Stimulated activated CD8-positive, alpha-beta memory T cell treated with anti-CD3 and anti-CD28 coated beads, Interleukin-7, amount 100 ng/mL, for 48 hours (primary cell): ENCODE results near the gene ESRP2.

Experiments
- DNase-seq, 2 donors: peaks; one replicate each; pipeline ENCODE4 v3.0.0-alpha.2; 2020; ENCODE audit warnings: low read depth in 1 of 2; ENCODE audit errors: extremely low read depth in 1 of 2

Gene ESRP2

DNA sequence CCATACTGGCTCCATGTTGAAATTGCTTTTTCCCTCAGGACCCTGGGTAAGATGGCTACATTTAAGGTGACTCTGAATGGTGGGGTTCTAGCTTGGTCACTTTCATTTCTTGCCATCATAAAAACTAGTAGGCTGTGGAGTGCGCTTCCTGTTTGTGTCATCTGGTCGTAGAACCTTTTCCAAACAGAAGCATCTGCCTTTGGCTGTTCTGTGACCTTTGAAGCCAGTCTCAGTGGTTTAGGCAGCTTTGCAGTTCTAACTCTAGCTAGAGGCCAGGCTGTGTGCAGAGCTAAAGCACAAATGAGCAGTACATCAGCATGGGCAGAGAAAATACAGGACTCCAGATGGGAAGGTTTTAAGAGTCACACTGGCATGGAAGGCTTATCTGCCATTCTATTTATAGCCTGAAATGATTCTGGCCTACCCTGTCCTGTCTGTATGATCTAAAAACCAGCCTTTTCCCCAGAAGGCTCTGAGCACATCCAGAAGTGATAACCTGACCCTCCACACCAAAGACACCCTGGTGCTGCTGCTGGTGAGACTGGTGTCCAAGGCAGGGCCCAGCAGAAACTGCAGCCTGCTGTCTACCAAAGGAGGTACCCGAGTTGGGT is 8.6 kb downstream of the ESRP2 start:
- peak in 1 of 2 donors; percentile 22 for DNase-seq

DNA sequence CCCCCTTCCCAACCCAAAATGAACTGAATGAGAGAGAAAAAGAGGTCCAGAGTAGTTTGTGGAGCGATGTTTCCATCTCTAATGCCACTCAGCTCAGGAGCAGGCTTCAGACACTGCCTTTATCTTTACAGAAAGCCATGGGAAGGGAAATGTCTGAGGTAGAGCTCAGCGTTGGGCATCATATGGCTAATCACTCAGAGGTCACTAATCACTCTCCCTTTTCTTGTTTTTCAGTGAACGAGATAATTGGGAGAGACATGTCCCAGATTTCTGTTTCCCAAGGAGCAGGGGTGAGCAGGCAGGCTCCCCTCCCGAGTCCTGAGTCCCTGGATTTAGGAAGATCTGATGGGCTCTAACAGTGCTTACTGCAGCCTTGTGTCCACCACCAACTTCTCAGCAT is 9.8 kb downstream of the ESRP2 start:
- no peak for DNase-seq

DNA sequence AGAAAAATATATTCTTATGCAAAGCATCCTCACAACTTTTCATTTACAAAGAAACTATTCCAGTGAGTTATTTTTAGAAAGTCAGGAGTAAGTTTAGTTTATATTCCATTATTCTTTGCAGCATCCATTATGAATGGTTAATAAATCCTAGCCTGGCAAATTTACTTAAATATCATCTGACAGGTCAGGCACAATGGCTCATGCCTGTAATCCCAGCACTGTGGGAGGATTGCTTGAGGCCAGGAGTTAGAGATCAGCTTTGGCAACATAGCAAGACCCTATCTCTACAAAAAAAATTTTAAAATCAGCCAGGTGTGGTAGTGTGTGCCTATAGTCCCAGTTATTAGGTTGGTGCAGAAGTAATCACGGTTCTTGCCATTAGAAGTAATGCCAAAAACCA is 12.9 kb downstream of the ESRP2 start:
- no peak for DNase-seq

DNA sequence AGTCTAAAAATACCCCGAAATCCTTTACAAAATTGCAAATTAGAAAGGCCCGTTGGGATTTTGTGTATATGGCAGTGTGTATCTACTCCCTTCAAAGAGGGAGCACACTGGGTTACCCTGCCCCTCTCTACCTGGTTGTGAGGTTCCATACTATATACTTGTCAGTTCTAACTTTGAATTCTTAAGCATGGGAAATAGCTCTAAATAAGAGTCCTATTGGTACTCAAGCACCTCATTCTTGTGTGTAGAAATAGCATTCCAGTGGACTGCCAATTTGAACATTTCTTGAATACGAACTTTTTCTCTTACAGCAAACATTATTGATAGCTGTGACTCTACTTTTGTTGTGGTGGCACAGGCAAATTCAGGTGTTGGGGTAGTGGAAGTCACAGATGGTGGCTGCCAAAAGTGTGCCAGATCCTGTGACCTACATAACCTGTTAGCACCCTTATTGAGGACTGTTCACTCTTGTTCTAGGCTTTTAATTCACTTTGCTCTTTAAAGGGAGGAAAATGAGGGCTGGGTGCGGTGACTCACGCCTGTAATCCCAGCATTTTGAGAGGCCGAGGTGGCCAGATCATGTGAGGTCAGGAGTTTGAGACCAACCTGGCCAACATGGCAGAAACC is 16.1 kb downstream of the ESRP2 start:
- no peak for DNase-seq

DNA sequence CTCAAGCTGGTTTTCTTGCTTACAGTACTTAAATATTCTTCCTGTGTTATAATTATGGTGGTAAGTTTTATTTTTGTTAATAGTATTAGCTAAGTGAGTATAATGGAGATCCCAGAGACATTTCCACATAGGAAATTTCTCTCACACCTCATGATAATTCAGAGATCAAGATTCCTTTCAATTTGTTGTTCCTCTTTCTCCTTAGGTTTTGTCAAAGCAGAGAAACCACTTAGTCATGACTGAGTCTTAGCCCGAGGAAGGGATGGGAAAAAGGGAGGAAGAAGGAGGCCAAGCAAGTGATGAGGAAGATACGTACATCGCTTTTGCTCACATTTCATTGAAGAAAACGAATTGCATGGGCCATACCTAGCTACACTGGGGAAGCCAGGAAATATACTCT is 18.4 kb downstream of the ESRP2 start:
- no peak for DNase-seq

DNA sequence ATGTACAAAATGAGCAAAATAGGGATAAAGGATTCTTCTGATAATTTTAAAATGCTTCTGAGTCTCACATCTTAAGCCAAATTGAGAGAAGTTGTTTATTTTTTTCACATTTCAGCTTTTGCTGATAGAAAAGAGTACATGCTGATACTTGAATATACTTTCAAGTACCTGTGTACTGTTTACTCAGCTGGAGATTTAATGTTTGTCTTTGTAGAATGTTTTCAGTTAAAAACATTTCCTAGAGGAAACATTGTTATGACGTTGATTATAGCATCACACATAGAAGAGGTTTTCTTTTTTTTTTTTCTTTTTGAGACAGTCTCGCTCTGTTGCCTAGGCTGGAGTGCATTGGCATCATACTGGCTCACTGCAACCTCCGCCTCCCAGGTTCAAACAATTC is 19.7 kb downstream of the ESRP2 start:
- no peak for DNase-seq

DNA sequence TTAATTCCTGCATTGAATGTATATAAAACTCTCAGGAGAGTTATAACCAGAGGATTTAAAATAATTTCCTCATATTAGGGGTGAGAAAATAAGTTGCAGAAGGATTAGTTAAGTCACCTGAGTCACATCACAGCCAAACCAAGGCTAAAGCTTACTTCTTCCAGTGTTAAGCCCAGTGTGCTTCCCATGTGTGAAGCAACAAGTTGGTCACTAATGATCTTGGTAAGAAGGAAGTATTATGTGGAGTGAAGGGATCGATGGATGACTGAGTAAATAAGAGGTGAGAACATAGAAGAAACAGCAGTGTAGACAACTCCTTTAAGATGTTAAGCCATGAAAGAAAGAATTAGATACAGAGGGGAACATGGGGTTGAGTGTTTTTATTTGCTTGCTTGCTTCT is 20.6 kb downstream of the ESRP2 start:
- no peak for DNase-seq

DNA sequence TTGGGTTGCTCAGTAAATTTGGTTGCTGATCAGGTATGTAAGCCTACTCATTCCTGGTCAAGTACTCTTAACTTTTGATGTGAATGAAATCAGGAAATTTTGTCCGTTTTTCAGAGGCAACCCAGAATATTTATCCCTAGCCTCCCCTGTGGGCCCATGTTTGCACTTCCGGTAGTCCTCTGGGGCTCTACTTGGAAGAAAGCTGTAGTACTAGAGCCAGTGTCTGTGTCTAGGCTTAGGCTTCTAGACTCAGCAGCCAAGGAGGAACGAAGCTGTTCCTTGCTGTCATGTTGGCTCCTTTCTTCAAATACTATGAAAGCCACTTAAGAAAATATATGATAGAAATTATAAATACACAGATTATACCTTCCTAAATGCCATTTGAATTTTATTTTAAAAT is 21.2 kb downstream of the ESRP2 start:
- no peak for DNase-seq

DNA sequence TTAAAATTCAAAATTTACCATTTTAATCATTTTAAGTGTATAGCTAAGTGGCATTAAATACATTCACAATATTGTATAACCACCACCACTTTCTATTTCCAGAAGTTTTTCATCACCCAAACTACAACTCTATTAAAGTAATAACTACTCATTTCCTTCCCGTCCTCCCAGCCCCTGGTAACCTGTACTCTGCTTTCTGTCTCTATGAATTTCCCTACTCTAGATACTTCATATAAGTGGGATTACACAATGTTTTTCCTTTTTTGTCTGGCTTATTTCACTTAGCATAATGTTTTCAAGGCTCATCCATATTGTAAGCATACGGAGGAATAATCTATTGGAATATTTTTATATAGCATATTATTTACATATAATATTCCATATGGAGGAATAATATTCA is 29.7 kb downstream of the ESRP2 start:
- DNase-seq, result no peak

DNA sequence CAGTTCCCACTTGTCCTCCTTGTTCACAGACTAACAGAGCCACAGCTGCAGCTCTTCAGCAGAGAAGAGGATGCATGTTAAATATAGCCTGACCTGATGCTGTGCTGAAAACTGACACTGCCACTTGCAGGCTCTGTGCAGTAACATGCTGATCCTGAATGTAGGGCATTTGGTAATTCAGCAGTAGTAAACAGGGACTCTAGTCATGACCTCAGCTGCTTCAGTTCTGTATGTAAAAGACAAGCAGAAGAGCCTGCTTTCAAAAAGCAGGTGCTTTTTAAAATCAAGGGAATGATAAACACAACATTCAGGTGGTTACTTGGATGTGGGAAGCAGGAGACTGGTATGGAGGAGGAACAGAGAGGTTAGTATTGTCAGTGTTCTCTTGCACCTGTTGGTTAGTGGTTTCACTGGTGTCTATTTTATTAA is 33.8 kb downstream of the ESRP2 start:
- DNase-seq, result no peak

DNA sequence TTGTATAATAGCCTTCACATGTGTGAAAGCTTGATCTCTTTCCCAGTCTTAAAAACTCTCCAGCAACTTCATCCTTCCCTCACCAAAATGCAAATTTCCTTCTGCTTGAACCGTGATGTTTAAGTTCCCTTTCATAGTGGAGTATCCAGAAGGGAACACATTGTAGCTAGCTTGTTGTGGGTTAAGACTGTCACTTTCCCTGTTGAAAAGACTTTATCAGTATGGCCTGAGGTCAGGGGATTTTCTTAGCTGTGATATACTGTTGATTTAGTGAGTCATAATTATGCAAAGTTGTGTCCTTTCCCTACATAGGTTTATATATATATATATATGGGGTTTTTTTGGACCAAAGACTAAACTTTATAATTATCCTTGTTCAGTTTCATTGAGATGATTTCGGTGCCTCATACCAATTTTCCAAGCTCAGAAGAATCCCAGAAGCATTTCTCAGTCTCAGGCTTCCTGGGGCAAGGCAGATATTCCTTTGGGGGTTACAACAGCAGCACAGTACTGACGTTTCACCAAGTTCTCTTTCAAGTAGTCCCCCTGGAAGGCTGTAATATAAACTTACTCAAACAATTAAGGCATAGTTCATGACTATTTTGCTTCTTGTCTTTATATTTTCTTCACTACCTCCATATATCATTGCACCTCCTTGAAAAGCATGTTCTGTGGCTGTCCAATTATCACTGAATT is 35.7 kb downstream of the ESRP2 start:
- DNase-seq, result no peak

DNA sequence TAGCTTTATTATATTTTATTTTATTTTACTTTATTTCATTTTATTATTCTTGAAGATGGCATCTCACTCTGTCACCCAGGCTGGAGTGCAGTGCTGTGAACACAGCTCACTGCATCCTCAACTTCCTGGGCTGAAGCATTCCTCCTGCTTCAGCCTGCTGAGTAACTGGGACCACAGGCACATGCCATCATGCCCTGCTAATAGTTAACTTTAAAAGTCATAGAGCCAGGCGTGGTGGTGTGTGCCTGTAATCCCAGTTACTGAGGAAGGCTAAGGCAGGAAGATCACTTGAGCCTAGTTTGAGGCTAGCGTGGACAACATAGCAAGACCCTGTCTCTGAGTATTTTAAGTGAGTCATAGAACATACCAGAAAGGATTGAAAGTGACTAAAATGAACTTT is 38.7 kb downstream of the ESRP2 start:
- DNase-seq, result no peak

DNA sequence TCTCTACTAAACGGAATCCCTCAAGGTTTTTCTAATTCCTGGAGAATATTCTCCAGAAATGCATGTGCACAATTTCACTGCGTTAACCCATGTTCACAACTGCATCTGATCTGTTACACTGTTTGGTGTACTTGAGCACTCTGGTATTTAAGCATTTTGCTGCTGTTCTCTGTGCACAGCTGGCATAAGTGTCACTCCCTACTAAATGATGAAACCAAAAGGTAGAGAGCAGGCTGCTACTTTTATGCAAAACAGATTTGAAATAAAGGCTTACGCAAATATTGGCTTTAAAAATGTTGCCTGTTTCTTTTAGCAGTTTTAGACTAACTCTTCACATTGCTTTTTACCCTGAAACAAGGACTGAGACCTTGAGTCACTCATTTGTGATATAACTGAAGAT is 41.7 kb downstream of the ESRP2 start:
- DNase-seq, result no peak

DNA sequence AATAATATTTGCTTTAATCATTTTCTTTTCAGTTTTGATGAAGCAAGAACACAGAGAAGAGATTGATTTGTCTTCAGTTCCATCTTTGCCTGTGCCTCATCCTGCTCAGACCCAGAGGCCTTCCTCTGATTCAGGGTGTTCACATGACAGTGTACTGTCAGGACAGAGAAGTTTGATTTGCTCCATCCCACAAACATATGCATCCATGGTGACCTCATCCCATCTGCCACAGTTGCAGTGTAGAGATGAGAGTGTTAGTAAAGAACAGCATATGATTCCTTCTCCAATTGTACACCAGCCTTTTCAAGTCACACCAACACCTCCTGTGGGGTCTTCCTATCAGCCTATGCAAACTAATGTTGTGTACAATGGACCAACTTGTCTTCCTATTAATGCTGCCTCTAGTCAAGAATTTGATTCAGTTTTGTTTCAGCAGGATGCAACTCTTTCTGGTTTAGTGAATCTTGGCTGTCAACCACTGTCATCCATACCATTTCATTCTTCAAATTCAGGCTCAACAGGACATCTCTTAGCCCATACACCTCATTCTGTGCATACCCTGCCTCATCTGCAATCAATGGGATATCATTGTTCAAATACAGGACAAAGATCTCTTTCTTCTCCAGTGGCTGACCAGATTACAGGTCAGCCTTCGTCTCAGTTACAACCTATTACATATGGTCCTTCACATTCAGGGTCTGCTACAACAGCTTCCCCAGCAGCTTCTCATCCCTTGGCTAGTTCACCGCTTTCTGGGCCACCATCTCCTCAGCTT is 45.0 kb downstream of the ESRP2 start:
- no peak for DNase-seq

DNA sequence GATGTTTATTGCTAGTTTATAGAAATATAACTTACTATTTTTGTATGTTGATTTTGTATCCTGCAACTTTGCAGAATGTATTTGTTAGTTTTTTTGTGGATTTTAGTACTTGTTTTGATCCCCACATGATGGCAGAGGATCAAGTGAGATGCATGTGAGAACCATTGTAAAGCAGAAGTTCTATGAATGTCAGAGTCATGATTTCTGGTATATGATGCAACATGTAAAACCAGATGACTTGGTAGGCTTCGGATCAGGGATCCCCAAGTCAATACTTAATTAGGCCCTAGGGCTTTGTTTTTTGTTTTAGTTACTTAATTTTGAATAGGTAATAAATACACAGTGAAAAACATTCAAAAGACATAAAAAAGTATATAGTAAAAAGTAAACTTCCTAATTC is 45.8 kb downstream of the ESRP2 start:
- DNase-seq, result no peak

DNA sequence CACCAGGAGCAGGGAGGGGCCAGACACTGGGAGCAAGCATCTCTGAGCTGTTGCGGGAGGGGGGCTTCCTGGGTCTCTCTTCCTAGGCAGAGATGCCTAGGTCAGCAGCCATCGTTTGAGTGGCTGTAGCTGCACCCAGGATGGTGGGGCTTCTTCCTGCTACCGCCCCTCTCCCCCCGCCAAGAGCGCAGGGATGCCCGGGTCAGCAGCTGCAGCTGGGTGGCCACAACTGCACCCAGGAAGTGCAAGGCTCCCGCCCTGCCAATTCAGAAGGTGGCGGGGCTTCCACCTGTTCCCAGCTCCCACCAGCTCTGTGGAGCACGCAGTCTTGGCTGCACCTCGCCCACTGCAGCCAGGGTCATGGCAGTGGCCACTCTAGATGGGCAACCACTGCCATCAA is 47.8 kb downstream of the ESRP2 start:
- no peak for DNase-seq

DNA sequence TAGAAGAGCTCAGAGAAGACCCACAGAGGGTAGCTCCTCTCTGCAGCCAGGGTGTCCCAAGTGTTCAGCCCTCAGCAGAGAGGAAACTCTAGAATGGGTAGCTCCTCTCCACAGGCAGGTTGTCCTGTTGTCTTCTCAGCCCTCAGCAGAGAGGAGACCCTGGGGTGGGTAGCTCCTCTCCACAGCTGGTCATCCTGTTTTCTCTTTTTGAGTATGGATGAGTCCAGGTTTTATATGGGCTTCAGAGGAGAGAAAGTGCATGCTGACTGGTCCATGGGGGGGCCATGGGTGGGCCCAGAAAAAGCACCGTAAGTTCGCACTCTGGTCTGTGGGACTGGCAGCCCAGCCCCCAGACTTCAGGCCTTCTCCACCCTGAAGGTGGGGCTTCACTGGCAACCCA is 48.4 kb downstream of the ESRP2 start:
- no peak for DNase-seq

DNA sequence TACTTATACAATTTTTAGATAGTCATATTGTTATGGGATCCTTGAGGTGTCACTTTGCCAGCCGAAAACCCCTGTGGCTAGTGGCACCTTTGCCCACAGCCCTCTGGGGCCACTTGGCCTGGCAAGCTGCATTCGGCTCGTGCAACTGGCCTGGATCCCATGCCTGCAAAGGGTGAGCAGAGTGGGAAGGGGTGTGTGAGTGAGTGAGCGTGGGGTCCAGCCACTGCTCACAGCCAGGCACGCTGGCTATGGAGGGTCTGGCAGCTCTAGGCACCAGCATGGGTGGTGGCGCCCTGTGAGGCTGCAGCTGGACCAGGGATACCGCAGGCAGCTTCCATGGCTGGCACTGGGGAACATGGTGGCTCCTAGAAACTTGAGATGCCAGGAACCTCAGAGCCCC is 49.0 kb downstream of the ESRP2 start:
- no peak for DNase-seq

DNA sequence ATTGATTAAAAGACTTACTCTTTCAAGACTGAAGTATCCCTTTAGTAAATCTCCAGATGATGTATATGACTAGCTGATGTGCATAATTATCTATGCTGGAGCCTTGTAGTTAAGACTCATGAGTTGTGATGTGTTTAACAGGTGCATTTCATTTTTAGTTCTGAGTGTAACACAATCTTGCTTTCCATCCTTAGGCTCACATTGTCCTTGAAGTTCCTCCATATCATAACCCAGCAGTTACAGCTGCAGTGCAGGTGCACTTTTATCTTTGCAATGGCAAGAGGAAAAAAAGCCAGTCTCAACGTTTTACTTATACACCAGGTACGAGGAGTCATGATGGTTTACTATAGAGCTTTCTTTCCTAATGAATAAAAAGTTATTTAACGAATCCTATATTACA is 52.9 kb downstream of the ESRP2 start:
- DNase-seq, result no peak

DNA sequence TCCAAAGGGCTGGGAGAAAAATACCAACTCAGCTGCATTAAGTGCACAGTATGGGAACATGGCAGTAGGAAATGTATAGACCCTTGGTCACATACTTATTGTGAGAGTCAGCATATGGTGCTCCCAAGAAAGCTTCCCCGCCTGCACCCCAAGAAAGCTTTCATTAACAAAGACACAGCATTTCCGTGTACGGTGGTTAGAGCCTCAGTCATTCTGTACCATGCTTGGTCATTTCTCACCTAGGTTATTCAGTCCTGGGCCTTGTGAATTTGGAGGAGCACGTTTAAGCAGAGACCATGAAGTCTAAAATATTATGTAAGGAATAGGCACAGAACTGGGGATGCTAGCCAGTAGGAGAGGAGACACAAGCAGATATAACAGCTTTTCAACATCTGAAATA is 56.1 kb downstream of the ESRP2 start:
- DNase-seq, result no peak

DNA sequence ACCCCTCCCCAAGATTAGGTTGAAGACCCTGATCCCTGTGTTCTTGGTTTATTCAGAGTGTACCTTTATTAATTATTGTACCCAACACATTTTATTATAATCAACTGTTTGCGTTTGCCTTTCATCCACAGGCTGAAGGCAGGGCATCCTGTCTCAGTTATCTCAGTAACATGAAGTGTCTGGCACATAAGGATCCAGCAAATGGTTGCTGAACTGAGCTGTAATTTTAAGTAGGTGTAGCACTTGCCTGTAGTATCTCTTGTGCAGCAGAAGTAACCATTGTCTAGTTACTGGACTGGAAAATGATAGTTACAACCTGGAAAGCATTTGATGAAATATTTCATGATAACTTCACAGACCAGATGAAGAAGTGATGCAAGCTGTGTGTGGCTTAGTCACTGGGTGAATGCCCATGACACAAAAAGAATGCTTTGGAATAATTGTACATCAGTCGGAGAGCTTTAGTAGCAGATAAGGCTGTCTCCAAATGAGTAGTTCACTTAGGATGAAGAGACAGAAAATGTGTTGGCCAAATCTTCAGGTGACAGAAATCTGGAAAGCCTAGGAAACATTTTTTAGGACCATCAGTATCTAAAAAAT is 56.6 kb downstream of the ESRP2 start:
- no peak for DNase-seq
